ENCODE results near the gene OSBPL3. TPM values are rescaled to one million over a fixed set of nuclear protein-coding genes. Genes with fewer than 3 reads are reported as not detected.

OSBPL3 gene
- polyA plus RNA-seq, 1 donor (not counting 4 experiments of a cell fraction or from before 2014, with no cell fraction given): 34.0 TPM

DNA sequence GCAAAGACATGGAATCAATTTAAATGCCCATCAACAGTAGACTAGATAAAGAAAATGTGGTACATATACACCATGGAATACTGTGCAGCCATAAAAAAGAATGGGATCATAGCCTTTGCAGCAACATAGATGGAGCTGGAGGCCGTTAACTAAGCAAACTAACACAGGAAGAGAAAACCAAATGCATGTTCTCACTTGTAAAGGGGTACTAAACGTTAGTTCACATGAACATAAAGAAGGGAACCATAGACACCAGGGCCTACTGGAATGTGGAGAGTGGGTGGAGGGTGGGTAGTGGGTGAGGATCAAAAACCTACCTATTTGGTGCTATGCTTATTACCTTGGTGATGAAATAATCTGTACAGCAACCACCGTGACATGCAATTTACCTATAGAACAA, 144.3 kb downstream of the OSBPL3 start:
- Histone ChIP-seq H4K20me1 (ENCODE audit: control insufficient read depth, extremely low read depth, insufficient read depth, low read length) (no peaks in the 10 kb centered on the region), H3K27me3 (ENCODE audit: control insufficient read depth, extremely low read depth, insufficient read depth, low read length) (no peaks in the 10 kb centered on the region), H3K9ac (ENCODE audit: control insufficient read depth, extremely low read depth, insufficient read depth, low read length) (no peak overlapping the region), H3K4me1 (ENCODE audit: control insufficient read depth, extremely low read depth, insufficient read depth, low read length) (peaks cover 28% of the 10 kb centered on the region), H2AFZ (ENCODE audit: control insufficient read depth, low read length) (no peak overlapping the region), H3K9me1 (ENCODE audit: control insufficient read depth, extremely low read depth, insufficient read depth, low read length) (no peaks in the 10 kb centered on the region), H3K27ac (ENCODE audit: control insufficient read depth, insufficient read depth, low read length) (no peak overlapping the region), H3K79me2 (ENCODE audit: control insufficient read depth, insufficient read depth, low read length) (no peaks in the 10 kb centered on the region), H3K36me3 (ENCODE audit: control insufficient read depth in 2 of 2, extremely low read depth in 1 of 2, insufficient read depth in 2 of 2, low read length in 2 of 2) (peaks cover 9 to 17% of the 10 kb centered on the region in 2 experiments), H3K4me2 (ENCODE audit: control insufficient read depth, extremely low read depth, insufficient read depth, low read depth, low read length) (no peak overlapping the region), H3K9me3 (ENCODE audit: control insufficient read depth, low read depth, low read length) (no peaks in the 10 kb centered on the region), H3K4me3 (ENCODE audit: control insufficient read depth in 2 of 3, extremely low read depth in 1 of 3, insufficient read depth in 2 of 3, low read depth in 1 of 3, low read length in 3 of 3) (no peak overlapping the region)
- DNase-seq (ENCODE audit: low read depth, low spot score): no peak
- TF ChIP-seq, protein P1, sequence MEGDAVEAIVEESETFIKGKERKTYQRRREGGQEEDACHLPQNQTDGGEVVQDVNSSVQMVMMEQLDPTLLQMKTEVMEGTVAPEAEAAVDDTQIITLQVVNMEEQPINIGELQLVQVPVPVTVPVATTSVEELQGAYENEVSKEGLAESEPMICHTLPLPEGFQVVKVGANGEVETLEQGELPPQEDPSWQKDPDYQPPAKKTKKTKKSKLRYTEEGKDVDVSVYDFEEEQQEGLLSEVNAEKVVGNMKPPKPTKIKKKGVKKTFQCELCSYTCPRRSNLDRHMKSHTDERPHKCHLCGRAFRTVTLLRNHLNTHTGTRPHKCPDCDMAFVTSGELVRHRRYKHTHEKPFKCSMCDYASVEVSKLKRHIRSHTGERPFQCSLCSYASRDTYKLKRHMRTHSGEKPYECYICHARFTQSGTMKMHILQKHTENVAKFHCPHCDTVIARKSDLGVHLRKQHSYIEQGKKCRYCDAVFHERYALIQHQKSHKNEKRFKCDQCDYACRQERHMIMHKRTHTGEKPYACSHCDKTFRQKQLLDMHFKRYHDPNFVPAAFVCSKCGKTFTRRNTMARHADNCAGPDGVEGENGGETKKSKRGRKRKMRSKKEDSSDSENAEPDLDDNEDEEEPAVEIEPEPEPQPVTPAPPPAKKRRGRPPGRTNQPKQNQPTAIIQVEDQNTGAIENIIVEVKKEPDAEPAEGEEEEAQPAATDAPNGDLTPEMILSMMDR (optimal IDR thresholded peaks at IDR 0.05 in 1 of 3, IDR thresholded peaks at IDR 0.05 in 1 of 3, conservative IDR thresholded peaks at IDR 0.05 in 1 of 3; ENCODE audit: extremely low read depth in 1 of 3, insufficient read depth in 2 of 3, low read length in 3 of 3): no peak
- no peak for TF ChIP-seq EZH2 (IDR thresholded peaks at IDR 0.05; ENCODE audit: low read length)
- dilution Hi-C loops (cut with MboI; ENCODE audit: extremely low pct_ligation_motif_present, low sequenced_read_pairs): no loop called here
- FAIRE-seq: no peak

DNA sequence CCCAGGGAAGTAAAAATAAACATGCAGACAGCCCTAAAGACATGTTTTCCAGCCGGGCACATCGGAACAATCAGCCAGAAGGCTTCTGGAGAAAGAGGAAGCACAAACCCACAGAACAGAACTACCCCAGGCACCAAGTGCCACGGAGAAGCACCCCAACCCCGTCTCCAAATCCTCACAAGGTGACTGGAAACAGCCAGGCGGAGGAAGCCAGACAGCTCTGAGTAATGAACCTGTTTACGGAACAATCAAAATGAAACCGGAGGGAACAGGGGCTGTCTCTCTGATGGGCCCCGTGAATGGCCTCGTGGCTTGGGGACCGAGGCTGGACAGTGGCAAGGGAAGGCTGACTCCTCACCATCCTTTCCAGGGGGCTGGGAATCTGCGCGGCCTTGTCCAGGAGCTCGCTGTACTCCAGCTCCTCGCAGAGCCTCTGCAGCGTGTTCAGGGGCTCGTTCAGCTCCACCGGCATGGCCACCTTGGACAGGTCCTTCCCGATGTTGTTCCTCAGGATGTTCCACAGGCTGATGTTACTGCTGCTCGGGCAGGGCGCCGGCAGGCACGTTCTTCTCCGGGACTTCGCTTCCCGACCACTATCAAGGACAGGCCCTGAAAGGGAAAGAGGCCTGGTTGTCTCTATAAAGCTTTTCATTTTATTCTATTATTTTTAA, 145.7 kb downstream of the OSBPL3 start:
- no peak overlapping the region for H3K27ac ChIP-seq (ENCODE audit: control insufficient read depth, insufficient read depth, low read length)
- H3K9ac ChIP-seq (ENCODE audit: control insufficient read depth, extremely low read depth, insufficient read depth, low read length): no peak overlapping the region
- DNase-seq (ENCODE audit: low read depth, low spot score): no peak
- TF ChIP-seq, protein P1 (optimal IDR thresholded peaks at IDR 0.05 in 1 of 3, IDR thresholded peaks at IDR 0.05 in 1 of 3, conservative IDR thresholded peaks at IDR 0.05 in 1 of 3; ENCODE audit: extremely low read depth in 1 of 3, insufficient read depth in 2 of 3, low read length in 3 of 3): no peak
- no peak for TF ChIP-seq EZH2 (IDR thresholded peaks at IDR 0.05; ENCODE audit: low read length)
- H3K27me3 ChIP-seq (ENCODE audit: control insufficient read depth, extremely low read depth, insufficient read depth, low read length): no peaks in the 10 kb centered on the region
- no peak overlapping the region for H3K4me3 ChIP-seq (ENCODE audit: control insufficient read depth in 2 of 3, extremely low read depth in 1 of 3, insufficient read depth in 2 of 3, low read depth in 1 of 3, low read length in 3 of 3)
- peaks cover 42% of the 10 kb centered on the region for H3K4me1 ChIP-seq (ENCODE audit: control insufficient read depth, extremely low read depth, insufficient read depth, low read length)
- no peaks in the 10 kb centered on the region for H3K79me2 ChIP-seq (ENCODE audit: control insufficient read depth, insufficient read depth, low read length)
- H3K9me1 ChIP-seq (ENCODE audit: control insufficient read depth, extremely low read depth, insufficient read depth, low read length): no peaks in the 10 kb centered on the region
- H3K36me3 ChIP-seq (ENCODE audit: control insufficient read depth in 2 of 2, extremely low read depth in 1 of 2, insufficient read depth in 2 of 2, low read length in 2 of 2): peaks cover 9 to 20% of the 10 kb centered on the region in 2 experiments
- no peaks in the 10 kb centered on the region for H3K9me3 ChIP-seq (ENCODE audit: control insufficient read depth, low read depth, low read length)
- no peak overlapping the region for H2AFZ ChIP-seq (ENCODE audit: control insufficient read depth, low read length)
- H4K20me1 ChIP-seq (ENCODE audit: control insufficient read depth, extremely low read depth, insufficient read depth, low read length): no peaks in the 10 kb centered on the region
- no peak for FAIRE-seq
- dilution Hi-C loops (cut with MboI; ENCODE audit: extremely low pct_ligation_motif_present, low sequenced_read_pairs): no loop called here
- no peak overlapping the region for H3K4me2 ChIP-seq (ENCODE audit: control insufficient read depth, extremely low read depth, insufficient read depth, low read depth, low read length)
